Activated gamma-delta T cell treated with anti-CD3 and anti-CD28 coated beads, Interleukin-2, amount 50 U/mL, for 16 hours (primary cell): Measurements from ENCODE around the gene CATSPER1.
"Not testable (repeated sequence)": the region's sequence is repeated elsewhere in the genome, so short reads cannot be mapped to it uniquely, and the experiment has no call there.

Source experiments
- DNase-seq: peaks from one replicate; pipeline ENCODE4 v3.0.0-alpha.2; 2020; ENCODE audit warnings: low read depth

Gene CATSPER1

GRCh38 chr11:66020618-66021357 is 5.5 kb downstream of the CATSPER1 start:
- DNase-seq, result no peak

DNA sequence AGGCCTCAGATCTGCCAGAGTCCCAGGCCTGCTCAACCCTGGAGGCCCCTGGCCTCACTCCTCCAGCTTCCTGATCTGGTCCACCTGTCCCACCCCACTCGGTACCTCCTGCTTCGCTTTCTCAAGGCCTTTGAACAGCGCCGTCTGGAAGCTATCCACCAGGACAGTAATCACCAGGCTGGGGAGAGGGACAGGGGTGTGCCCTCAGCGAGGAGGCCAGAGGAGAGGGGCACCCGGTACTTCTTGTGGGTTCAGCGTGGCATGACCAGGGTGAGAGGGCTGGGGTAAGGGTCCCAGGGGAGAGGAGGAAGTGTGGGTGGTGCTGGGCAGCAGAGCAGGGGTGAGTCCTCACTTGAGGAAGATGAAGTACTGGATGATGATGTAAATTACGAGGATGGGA is 6.1 kb downstream of the CATSPER1 start:
- no peak for DNase-seq

GRCh38 chr11:66017321-66017720 is 9.0 kb downstream of the CATSPER1 start:
- DNase-seq, result no peak

GRCh38 chr11:66016793-66017177 is 9.5 kb downstream of the CATSPER1 start:
- DNase-seq, result no peak

DNA sequence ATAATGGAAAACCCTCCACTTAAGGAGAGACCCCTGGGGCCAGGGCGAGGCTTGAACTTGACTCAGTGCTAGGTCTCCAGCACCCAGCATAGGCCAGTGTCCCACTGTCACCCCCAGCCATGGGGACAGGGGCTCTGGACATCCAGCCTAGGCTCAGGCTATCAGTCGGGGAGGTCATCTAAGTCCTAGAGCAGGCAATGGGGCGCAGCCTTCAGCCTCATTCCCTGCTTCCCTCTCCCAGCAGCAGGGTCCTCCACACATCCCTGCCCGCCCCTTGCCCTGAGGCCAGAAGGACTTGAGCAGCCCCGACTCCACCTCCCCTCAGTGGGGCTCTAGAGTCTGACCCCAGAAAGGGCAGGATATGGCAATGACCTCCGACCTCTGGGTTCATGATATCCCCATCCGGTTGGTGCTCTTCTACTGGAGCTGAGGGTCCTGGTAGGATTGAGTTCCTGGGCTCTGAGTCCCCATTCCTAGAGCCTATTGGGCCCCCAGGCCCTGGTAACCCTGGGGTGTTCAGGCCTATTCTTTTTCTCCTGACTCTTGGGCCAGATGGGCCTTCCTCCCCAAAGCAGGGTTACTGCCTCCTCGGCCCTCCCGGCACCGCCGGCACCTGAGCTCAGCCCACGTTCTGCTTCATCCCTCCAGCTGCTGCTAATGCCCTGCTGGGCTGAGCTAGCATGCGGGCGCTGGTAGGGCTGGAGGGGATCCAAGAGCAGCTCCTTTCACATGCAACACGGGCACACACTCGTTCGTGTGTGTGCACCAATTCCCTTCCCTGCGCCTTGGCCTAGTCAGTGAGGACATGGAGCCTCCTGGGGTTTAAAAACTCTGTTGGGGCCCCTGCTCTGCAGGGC is 10.1 kb downstream of the CATSPER1 start:
- no peak for DNase-seq

DNA sequence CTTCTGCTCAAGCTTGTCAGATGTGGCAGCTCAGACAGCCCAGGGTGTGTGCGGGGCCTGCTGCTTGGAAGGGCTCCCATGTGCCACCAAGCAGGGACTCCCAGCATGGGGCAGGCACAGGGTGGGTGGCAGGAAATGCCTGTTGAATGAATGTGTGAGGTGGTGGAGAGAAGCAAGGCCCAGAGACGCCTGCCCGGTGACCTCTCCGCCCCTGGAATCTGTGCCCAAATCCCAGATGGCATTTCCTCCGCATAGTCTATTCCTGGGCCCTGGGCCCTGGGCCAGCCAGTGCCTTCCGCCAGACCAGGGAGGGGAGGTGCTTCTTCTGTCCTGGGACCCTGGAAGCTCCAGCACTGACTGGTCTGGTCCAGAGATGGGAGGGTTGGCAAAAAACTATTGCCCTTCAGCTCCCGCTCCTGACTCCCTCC is 10.8 kb downstream of the CATSPER1 start:
- DNase-seq, result no peak

DNA sequence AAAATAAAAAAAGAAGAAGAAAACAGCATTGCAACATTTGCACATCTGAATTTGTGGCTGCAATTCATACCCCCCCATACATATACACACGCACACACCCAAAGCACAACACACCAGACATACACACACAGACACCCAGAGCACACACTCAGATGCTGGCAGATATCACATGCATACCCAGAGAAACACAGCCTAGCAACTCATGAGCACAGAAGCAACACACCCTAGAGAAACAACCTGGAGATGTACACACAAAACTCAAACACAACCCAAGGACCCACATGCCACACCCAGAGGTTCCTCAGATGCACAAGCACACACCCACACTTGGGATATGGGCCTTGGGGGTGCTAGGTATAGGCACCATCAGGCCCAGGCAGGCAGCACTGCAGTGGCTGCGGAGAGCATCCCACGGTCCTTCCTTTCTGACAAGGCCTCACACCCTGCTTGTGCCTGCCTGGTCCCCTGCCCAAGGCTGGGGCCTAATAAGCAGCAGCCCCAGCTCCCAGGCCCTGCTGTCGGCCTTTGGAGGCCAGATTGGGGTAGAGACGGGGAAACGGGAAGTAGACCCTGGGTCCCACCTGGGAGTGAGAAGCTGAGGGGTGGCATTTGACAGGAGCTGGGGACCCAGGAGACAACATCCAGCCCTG is 11.3 kb downstream of the CATSPER1 start:
- DNase-seq, result no peak

- DNase-seq, result no peak
These were observed 12.5 kb downstream of the CATSPER1 start for GRCh38 chr11:66013762-66014100.

- DNase-seq, result no peak
These were observed 13.1 kb downstream of the CATSPER1 start for GRCh38 chr11:66012946-66013761.

DNA sequence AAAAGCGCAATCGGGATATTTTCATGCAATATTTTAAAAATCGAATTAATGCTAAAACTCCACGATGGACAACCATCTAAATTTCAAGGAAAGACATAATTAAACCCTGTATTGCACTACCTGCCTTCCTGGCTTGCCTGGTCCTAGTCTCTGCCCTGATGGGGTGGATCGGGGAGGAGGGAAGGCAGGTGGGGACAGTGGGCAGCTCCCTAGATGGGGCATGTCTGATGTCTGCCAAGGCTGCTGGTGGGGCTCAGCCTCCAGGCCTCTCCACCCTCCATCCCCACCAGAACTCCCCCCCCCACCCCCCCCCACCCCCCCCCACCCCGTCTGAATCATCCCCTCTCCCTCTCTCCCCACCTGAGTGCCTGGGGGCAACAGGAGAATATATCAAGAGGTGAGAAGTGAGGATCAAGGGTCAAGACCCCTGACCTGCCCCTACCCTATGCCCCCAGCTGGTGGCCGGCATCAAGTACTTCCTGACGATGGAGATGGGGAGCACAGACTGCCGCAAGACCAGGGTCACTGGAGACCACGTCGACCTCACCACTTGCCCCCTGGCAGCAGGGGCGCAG is 13.8 kb downstream of the CATSPER1 start:
- DNase-seq, result no peak

DNA sequence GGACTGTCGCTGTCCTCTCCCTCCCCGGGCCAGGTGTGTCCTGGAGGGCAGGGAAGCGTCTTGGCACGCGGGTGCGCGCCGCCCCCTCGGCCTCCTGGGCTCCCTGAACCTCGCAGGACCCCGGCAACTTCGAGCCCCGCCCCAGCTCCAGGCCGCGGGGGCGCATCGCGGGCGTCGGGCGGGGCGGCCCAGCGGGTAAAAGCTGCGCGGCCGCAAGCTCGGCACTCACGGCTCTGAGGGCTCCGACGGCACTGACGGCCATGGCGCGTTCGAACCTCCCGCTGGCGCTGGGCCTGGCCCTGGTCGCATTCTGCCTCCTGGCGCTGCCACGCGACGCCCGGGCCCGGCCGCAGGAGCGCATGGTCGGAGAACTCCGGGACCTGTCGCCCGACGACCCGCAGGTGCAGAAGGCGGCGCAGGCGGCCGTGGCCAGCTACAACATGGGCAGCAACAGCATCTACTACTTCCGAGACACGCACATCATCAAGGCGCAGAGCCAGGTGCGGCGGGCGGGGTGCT is 14.4 kb downstream of the CATSPER1 start, which contains the start of gene CST6:
CST6 (plus strand) TSS at position 224 of the 519 bp plus-strand sequence; CDS start at position 261, 37 bp downstream.
- DNase-seq, result no peak

DNA sequence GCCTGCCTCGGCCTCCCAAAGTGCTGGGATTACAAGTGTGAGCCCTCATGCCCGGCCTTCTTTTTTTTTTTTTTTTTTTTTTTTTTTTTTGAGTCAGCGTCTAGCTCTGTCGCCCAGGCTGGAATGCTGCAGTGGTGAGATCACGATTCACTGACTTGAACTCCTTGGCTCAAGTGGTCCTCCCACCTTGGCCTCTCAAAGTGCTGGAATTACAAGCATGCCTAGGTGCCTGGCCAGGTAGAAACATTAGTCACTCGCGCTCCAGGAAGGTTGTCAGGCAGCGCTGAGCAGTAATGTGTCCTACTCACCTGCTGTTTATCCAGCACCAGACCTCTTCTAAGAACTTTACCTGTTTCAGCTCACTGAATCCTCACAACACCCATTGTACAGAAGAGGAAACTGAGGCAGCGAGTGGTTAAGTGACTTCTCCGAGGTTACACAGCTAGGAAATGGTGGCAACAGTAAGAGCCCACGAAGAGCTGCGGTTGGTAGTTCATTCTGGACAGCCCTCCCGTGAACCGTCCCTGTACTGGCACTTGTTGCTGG is 15.0 kb downstream of the CATSPER1 start:
- DNase-seq, result no peak

GRCh38 chr11:66010036-66010435 is 16.2 kb downstream of the CATSPER1 start:
- not testable (repeated sequence) for DNase-seq

GRCh38 chr11:66008468-66009101 is 17.7 kb downstream of the CATSPER1 start:
- DNase-seq, result no peak

- no peak for DNase-seq
These were observed 18.2 kb downstream of the CATSPER1 start for GRCh38 chr11:66008095-66008467.

DNA sequence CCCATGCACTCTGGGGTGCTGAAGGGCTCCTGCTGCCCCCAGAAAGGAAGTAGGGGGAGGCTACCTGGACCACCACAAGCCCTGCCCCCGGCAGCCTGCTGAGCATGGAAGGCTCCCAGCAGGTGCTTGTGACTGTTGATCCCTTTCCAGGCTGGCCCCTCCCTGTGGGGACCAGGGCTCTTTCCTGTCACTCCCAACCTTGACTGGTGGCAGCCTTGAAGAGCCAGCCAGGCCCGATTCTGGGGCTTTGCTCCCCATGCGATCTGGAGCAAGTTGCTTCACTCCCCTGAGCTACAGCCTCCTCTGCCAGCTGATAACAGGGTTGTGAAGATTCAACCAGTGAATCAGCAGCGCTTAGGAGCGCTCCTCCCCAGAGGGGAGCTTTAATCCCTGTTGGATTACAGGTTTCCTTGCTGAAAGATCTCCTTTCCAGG is 19.1 kb downstream of the CATSPER1 start:
- DNase-seq, result no peak

GRCh38 chr11:66006891-66007176 is 19.4 kb downstream of the CATSPER1 start:
- DNase-seq, result no peak

GRCh38 chr11:66006134-66006890 is 20.0 kb downstream of the CATSPER1 start:
- no peak for DNase-seq

- DNase-seq, result no peak
These were observed 22.1 kb downstream of the CATSPER1 start for GRCh38 chr11:66004186-66004585.

DNA sequence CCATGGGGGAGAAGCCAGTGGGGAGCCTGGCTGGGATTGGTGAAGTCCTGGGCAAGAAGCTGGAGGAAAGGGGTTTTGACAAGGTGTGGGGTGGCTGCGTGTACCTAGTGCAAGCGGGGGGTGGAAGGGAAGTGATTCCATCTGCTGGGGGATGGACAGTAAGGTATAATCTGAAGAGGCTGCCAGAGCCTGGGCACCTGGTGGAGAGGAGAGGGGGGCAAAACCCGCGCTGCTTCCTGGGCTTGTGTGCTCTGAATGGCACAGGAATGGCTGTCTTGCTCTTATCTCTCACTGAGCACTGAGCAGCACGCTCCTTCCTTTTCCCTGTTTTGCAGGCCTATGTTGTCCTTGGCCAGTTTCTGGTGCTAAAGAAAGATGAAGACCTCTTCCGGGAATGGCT is 23.0 kb downstream of the CATSPER1 start:
- no peak for DNase-seq
